GM23338 (cell line): Measurements from ENCODE around the gene HSCB. TPM values are rescaled to one million over a fixed set of nuclear protein-coding genes. Genes with fewer than 3 reads are reported as not detected.

Experiments used
- ATAC-seq: fragments of 200-7000 bp; cut with Tn5 transposase; 3 replicates; pipeline ENCODE4 v1.9.1; 2020
- DNase-seq: peaks from one replicate; pipeline ENCODE4 v3.0.0-alpha.2; 2015; ENCODE audit warnings: low spot score
- H2AFZ ChIP-seq: fragments of 200-600 bp; sonication (generic); 2 replicates; pipeline ENCODE4 v1.8.0; 2016; ENCODE audit warnings: antibody characterized with exemption, mild to moderate bottlenecking, moderate library complexity
- H3F3A ChIP-seq: fragments of 200-600 bp; sonication (generic); replicated peaks from 2 replicates; pipeline ENCODE4 v1.8.0; 2017; ENCODE audit warnings: antibody characterized with exemption, mixed run types, low read depth
- H3K27ac ChIP-seq: fragments of 200-600 bp; sonication (generic); 2 replicates; pipeline ENCODE4 v1.6.1; 2016; ENCODE audit warnings: low read depth
- H3K27me3 ChIP-seq: fragments of 200-600 bp; sonication (generic); 2 replicates; pipeline ENCODE4 v1.8.0; 2016; ENCODE audit warnings: mild to moderate bottlenecking, mixed run types, moderate library complexity; ENCODE audit not compliant: insufficient read depth
- H3K36me3 ChIP-seq: fragments of 200-600 bp; sonication (generic); 2 replicates; pipeline ENCODE4 v1.8.0; 2016; ENCODE audit warnings: mild to moderate bottlenecking; ENCODE audit not compliant: insufficient read depth
- H3K4me1 ChIP-seq: fragments of 200-600 bp; sonication (generic); 2 replicates; pipeline ENCODE4 v1.8.0; 2016; ENCODE audit warnings: mild to moderate bottlenecking, moderate library complexity; ENCODE audit not compliant: insufficient read depth
- H3K4me2 ChIP-seq: fragments of 200-600 bp; sonication (generic); 2 replicates; pipeline ENCODE4 v1.7.1; 2017; ENCODE audit warnings: mixed run types
- H3K4me3 ChIP-seq: fragments of 200-600 bp; sonication (generic); 2 replicates; pipeline ENCODE4 v1.6.1; 2016; ENCODE audit warnings: mixed run types
- H3K79me2 ChIP-seq: fragments of 200-600 bp; sonication (generic); replicated peaks from 2 replicates; pipeline ENCODE4 v1.8.0; 2017; ENCODE audit warnings: mild to moderate bottlenecking; ENCODE audit not compliant: insufficient read depth
- H3K9me2 ChIP-seq: fragments of 200-600 bp; sonication (generic); 2 replicates; pipeline ENCODE4 v1.8.0; 2017; ENCODE audit not compliant: insufficient read depth
- H4K20me1 ChIP-seq: fragments of 200-600 bp; sonication (generic); replicated peaks from 2 replicates; pipeline ENCODE4 v1.8.0; 2017; ENCODE audit warnings: mild to moderate bottlenecking; ENCODE audit not compliant: insufficient read depth
- H3K27ac Mint-ChIP-seq: 2 replicates; pipeline ENCODE4 v1.8.0; 2020; ENCODE audit warnings: inconsistent platforms, mild to moderate bottlenecking, moderate library complexity, mixed read lengths
- H3K27me3 Mint-ChIP-seq: 3 replicates; pipeline ENCODE4 v1.8.0; 2022; ENCODE audit warnings: low read depth, mild to moderate bottlenecking, moderate library complexity, mixed read lengths, inconsistent platforms; ENCODE audit not compliant: insufficient read depth, poor library complexity
- H3K36me3 Mint-ChIP-seq: 3 replicates; pipeline ENCODE4 v1.8.0; 2021; ENCODE audit warnings: low read depth, mild to moderate bottlenecking, inconsistent platforms, moderate library complexity, mixed read lengths
- H3K4me1 Mint-ChIP-seq: 3 replicates; pipeline ENCODE4 v1.8.0; 2020; ENCODE audit warnings: mild to moderate bottlenecking, inconsistent platforms, mixed read lengths
- H3K4me3 Mint-ChIP-seq: 3 replicates; pipeline ENCODE4 v1.8.0; 2021; ENCODE audit warnings: moderate library complexity, mild to moderate bottlenecking, inconsistent platforms, mixed read lengths
- H3K9me3 Mint-ChIP-seq: 3 replicates; pipeline ENCODE4 v1.8.0; 2020; ENCODE audit warnings: moderate library complexity, mild to moderate bottlenecking, inconsistent platforms, mixed read lengths
- CREB1 ChIP-seq: fragments of 250-450 bp; sonication (Bioruptor Pico); IDR thresholded peaks from 2 replicates; pipeline ENCODE4 v1.5.0; 2020; ENCODE audit warnings: low read depth, mild to moderate bottlenecking, moderate library complexity
- CTCF ChIP-seq, 2 experiments: fragments of 200-600 bp in 1 of 2; sonication (generic) in 1 of 2; conservative IDR thresholded peaks; 2 replicates each; pipeline versions ENCODE4 v1.5.1 to v1.6.1; 2016 to 2017; ENCODE audit warnings: antibody characterized with exemption in 2 of 2, low read depth in 2 of 2, mild to moderate bottlenecking in 2 of 2, moderate library complexity in 1 of 2
- ETS1 ChIP-seq: IDR thresholded peaks from 2 replicates; pipeline ENCODE4 v1.6.1; 2016; ENCODE audit warnings: antibody characterized with exemption
- EZH2 ChIP-seq: fragments of 200-600 bp; sonication (generic); IDR thresholded peaks from one replicate; pipeline ENCODE4 v1.8.0; 2017; ENCODE audit warnings: antibody characterized with exemption, mild to moderate bottlenecking, low read depth; ENCODE audit not compliant: unreplicated experiment
- EZH2phosphoT487 ChIP-seq: fragments of 200-600 bp; sonication (generic); IDR thresholded peaks from one replicate; pipeline ENCODE4 v1.8.1; 2018; ENCODE audit warnings: antibody characterized with exemption; ENCODE audit not compliant: unreplicated experiment
- JUNB ChIP-seq: IDR thresholded peaks from one replicate; pipeline ENCODE4 v1.6.1; 2016; ENCODE audit warnings: antibody characterized with exemption; ENCODE audit not compliant: unreplicated experiment
- POLR2AphosphoS5 ChIP-seq: IDR thresholded peaks from 2 replicates; pipeline ENCODE4 v1.6.1; 2016; ENCODE audit warnings: antibody characterized with exemption, low read depth
- ZNF114 ChIP-seq: fragments of 250-450 bp; sonication (Bioruptor Pico); IDR thresholded peaks from 2 replicates; pipeline ENCODE4 v1.5.0; 2020; ENCODE audit warnings: mild to moderate bottlenecking, moderate library complexity
- ZNF331 ChIP-seq: fragments of 250-450 bp; sonication (Bioruptor Pico); IDR thresholded peaks from 2 replicates; pipeline ENCODE4 v1.5.0; 2020; ENCODE audit warnings: low read depth, mild to moderate bottlenecking, moderate library complexity
- ZNF462 ChIP-seq: fragments of 250-450 bp; sonication (Bioruptor Pico); IDR thresholded peaks from 2 replicates; pipeline ENCODE4 v1.5.0; 2020; ENCODE audit warnings: mild to moderate bottlenecking, moderate library complexity
- polyA plus RNA-seq: library from polyadenylated mRNA; unstranded; fragments of >200 nt; fragmentation: Nextera tagmentation; extraction: Ambion mirVana; gene quantifications from 2 replicates; pipeline ENCODE4 v1.2.1, GENCODE V29; 2016
- total RNA-seq: library from RNA; depleted of rRNA; stranded (reverse); fragments of >200 nt; shearing (Covaris generic); gene quantifications from 2 replicates; pipeline ENCODE4 v1.2.3, GENCODE V29; 2014

HSCB gene
- total and polyA plus RNA-seq, 2 experiments from 2014 or later: 18.6 to 30.9 TPM

- no peak for TF ChIP-seq ZNF462
- no peak for TF ChIP-seq CTCF (conservative IDR thresholded peaks at IDR 0.05; ENCODE audit: low read depth in 2 of 2)
- TF ChIP-seq CREB1 (CRISPR knock-in tag): no peak
- no peak for TF ChIP-seq EZH2
Observed at GRCh38 chr22:28702891-28703290, 38.9 kb upstream of the HSCB start (continued).

- DNase-seq: no peak
- peaks cover 44% of the 10 kb centered on the region for H3K36me3 Mint-ChIP-seq
- ATAC-seq: no peak
- TF ChIP-seq POLR2AphosphoS5 (no peak), ZNF114 (CRISPR knock-in tag) (no peak), EZH2 (no peak), ZNF331 (CRISPR knock-in tag) (no peak), JUNB (no peak), CREB1 (CRISPR knock-in tag) (no peak), EZH2phosphoT487 (no peak), ETS1 (no peak)
Observed at GRCh38 chr22:28703436-28703835, 38.4 kb upstream of the HSCB start.

More at GRCh38 chr22:28703436-28703835, 38.4 kb upstream of the HSCB start:
- Histone ChIP-seq H2AFZ (no peak overlapping the region), H3K36me3 (peaks cover 24% of the 10 kb centered on the region), H3K79me2 (no peaks in the 10 kb centered on the region), H3K27ac (no peak overlapping the region), H3K27me3 (no peaks in the 10 kb centered on the region), H3K4me1 (no peaks in the 10 kb centered on the region), H3K4me3 (no peak overlapping the region), H3K9me2 (no peaks in the 10 kb centered on the region), H4K20me1 (no peaks in the 10 kb centered on the region; the same call in 1 of the 2 replicates), H3F3A (no peaks in the 10 kb centered on the region), H3K4me2 (no peak overlapping the region)
- H3K4me1 Mint-ChIP-seq: no peaks in the 10 kb centered on the region
- H3K9me3 Mint-ChIP-seq: no peaks in the 10 kb centered on the region; the same call in 2 of the 3 replicates
- no peak overlapping the region for H3K4me3 Mint-ChIP-seq
- H3K27ac Mint-ChIP-seq: no peak overlapping the region
- H3K27me3 Mint-ChIP-seq: peaks cover 2% of the 10 kb centered on the region
